ENCODE results near the gene EBP.
A peak's percentile ranks its signal among the peaks of the same experiment; 100 is the strongest.

Gene EBP

GRCh38 chrX:48521353-48522243 lies at the start of gene EBP:
Gene EBP, plus strand, starts transcription at chrX:48521808. Its CDS starts 1,964 bp downstream, at chrX:48523772.
- peak; percentile 90 for DNase-seq

GRCh38 chrX:48472225-48472624 lies 49.4 kb upstream of the EBP start:
- no peak for DNase-seq

- DNase-seq = no peak
Observed at GRCh38 chrX:48472851-48473703, 48.5 kb upstream of the EBP start.

- no peak for DNase-seq
Observed at GRCh38 chrX:48473704-48473990, 48.0 kb upstream of the EBP start.

- DNase-seq = no peak
Observed at GRCh38 chrX:48474127-48474526, 47.5 kb upstream of the EBP start.

GRCh38 chrX:48474581-48474980 lies 47.0 kb upstream of the EBP start:
- no peak for DNase-seq

GRCh38 chrX:48475296-48475695 lies 46.3 kb upstream of the EBP start:
- no peak for DNase-seq

GRCh38 chrX:48475774-48476577 lies 45.6 kb upstream of the EBP start, which contains the start of gene FTSJ1:
Gene FTSJ1, plus strand, starts transcription at chrX:48476199. Its CDS starts 1,849 bp downstream, at chrX:48478048.
- peak; percentile 94 for DNase-seq

GRCh38 chrX:48476919-48477318 lies 44.7 kb upstream of the EBP start:
- no peak for DNase-seq

- no peak for DNase-seq
Observed at GRCh38 chrX:48477960-48478755, 43.5 kb upstream of the EBP start.

- no peak for DNase-seq
Observed at GRCh38 chrX:48478806-48479205, 42.8 kb upstream of the EBP start.

GRCh38 chrX:48480142-48480541 lies 41.5 kb upstream of the EBP start:
- DNase-seq = no peak

GRCh38 chrX:48480583-48480982 lies 41.0 kb upstream of the EBP start:
- DNase-seq = no peak

GRCh38 chrX:48482526-48482925 lies 39.1 kb upstream of the EBP start:
- DNase-seq = no peak

GRCh38 chrX:48487362-48487798 lies 34.2 kb upstream of the EBP start:
- no peak for DNase-seq

- no peak for DNase-seq
Observed at GRCh38 chrX:48488034-48488433, 33.6 kb upstream of the EBP start.

- DNase-seq = no peak
Observed at GRCh38 chrX:48489296-48489695, 32.3 kb upstream of the EBP start.

- no peak for DNase-seq
Observed at GRCh38 chrX:48489892-48490291, 31.7 kb upstream of the EBP start.

- no peak for DNase-seq
Observed at GRCh38 chrX:48490661-48491060, 30.9 kb upstream of the EBP start.

- DNase-seq = no peak
Observed at GRCh38 chrX:48491809-48492208, 29.8 kb upstream of the EBP start.

GRCh38 chrX:48492293-48492910 lies 29.2 kb upstream of the EBP start:
- no peak for DNase-seq

GRCh38 chrX:48493890-48494364 lies 27.7 kb upstream of the EBP start:
- no peak for DNase-seq

All from right hindlimb (tissue), 1 donor.